H1 (cell line): ENCODE measurements around the gene TMEM243. TPM values are rescaled to one million over a fixed set of nuclear protein-coding genes. Genes with fewer than 3 reads are reported as not detected.

Experiments
- BACH1 ChIP-seq: IDR thresholded peaks from 2 replicates; pipeline ENCODE4 v1.6.1; 2012; ENCODE audit warnings: low read length, improper control_type of control experiment
- CHD1 ChIP-seq: IDR thresholded peaks from 2 replicates; pipeline ENCODE4 v1.6.1; 2012; ENCODE audit warnings: low read depth, low read length, improper control_type of control experiment
- CHD7 ChIP-seq: fragments of 300-600 bp; sonication (generic); IDR thresholded peaks from 2 replicates; pipeline ENCODE4 v1.7.1; 2012; ENCODE audit warnings: low read length, moderate library complexity, mild to moderate bottlenecking, inconsistent platforms; ENCODE audit not compliant: insufficient replicate concordance
- KDM1A ChIP-seq: fragments of 200-600, 300-600 bp; sonication (generic); IDR thresholded peaks from 2 replicates; pipeline ENCODE4 v1.7.1; 2016; ENCODE audit warnings: mild to moderate bottlenecking, low read length, borderline replicate concordance
- polyA plus RNA-seq, 7 experiments: library from polyadenylated mRNA; depleted of rRNA in 3 of 7; stranded (reverse) in 5 of 7; unstranded in 2 of 7; fragments of >200 nt in 5 of 7; fragments of 200-250 nt in 2 of 7; gene quantifications; 1 replicate in 5 of 7; 2 replicates in 1 of 7; 4 replicates in 1 of 7; pipeline versions ENCODE4 v1.2.1 to v1.2.3, GENCODE V29; 2011 to 2013; ENCODE audit warnings: missing spikeins in 2 of 7, mixed read lengths in 2 of 7
- total RNA-seq: library from RNA; stranded (reverse); fragmentation: NEBNext Ultra II Directional; extraction: Animal tissue kit (Norgen Biotek cat#: 25700); gene quantifications from 2 replicates; pipeline ENCODE4 v1.2.1, GENCODE V29; 2021
- TF ChIP-seq, protein P1 (sequence below), 3 experiments: IDR thresholded peaks; 1 replicate in 2 of 3; 2 replicates in 1 of 3; pipeline versions ENCODE4 v1.5.1 to v1.6.1; 2011; ENCODE audit warnings: low read length in 3 of 3, mild to moderate bottlenecking in 3 of 3, inconsistent platforms in 2 of 3, low read depth in 1 of 3, moderate library complexity in 1 of 3; ENCODE audit not compliant: insufficient read depth in 1 of 3; ENCODE audit errors: control extremely low read depth in 1 of 3

Gene TMEM243
- total and polyA plus RNA-seq, 2 of the 8 experiments (the other 6 are each of a cell fraction or from before 2014, with no cell fraction given) = 23.7 to 27.6 TPM

DNA sequence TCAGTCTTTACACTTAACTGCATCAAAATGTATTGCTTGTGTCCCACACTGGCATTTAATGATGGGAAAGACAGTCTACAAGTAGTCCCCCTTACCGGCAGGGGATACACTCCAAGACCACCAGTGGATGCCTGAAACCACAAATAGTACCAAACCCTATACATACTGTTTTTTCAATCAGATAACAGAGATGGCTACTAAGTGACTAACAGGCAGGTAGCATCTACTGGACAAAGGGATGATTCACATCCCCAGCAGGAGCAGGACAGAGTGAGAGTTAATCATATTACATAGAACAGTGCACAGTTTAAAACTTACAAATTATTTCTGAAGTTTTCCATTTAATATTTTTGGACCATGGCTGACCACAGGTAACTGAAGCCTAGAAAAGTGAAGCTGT, 13.2 kb downstream of the TMEM243 start (continued):
- TF ChIP-seq CHD1 (no peak), KDM1A (no peak), CHD7 (no peak), BACH1 (no peak)
- TF ChIP-seq, protein P1, sequence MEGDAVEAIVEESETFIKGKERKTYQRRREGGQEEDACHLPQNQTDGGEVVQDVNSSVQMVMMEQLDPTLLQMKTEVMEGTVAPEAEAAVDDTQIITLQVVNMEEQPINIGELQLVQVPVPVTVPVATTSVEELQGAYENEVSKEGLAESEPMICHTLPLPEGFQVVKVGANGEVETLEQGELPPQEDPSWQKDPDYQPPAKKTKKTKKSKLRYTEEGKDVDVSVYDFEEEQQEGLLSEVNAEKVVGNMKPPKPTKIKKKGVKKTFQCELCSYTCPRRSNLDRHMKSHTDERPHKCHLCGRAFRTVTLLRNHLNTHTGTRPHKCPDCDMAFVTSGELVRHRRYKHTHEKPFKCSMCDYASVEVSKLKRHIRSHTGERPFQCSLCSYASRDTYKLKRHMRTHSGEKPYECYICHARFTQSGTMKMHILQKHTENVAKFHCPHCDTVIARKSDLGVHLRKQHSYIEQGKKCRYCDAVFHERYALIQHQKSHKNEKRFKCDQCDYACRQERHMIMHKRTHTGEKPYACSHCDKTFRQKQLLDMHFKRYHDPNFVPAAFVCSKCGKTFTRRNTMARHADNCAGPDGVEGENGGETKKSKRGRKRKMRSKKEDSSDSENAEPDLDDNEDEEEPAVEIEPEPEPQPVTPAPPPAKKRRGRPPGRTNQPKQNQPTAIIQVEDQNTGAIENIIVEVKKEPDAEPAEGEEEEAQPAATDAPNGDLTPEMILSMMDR (IDR thresholded peaks at IDR 0.05; ENCODE audit: control extremely low read depth in 1 of 3, insufficient read depth in 1 of 3, low read depth in 1 of 3, low read length in 3 of 3) = no peak
